NCI-H1092 (cell line): ENCODE results near the gene HCRTR1.
A peak's percentile ranks its signal among the peaks of the same experiment; 100 is the strongest.

ENCODE experiments used
- DNase-seq: peaks from one replicate; lab custom pipeline; 2025; lab: John Stamatoyannopoulos, UW

HCRTR1 gene

GRCh38 chr1:31650161-31651088 lies 32.9 kb downstream of the HCRTR1 start:
- DNase-seq, result no peak

GRCh38 chr1:31651089-31651420 lies 33.6 kb downstream of the HCRTR1 start:
- no peak for DNase-seq

GRCh38 chr1:31651766-31652165 lies 34.3 kb downstream of the HCRTR1 start:
- no peak for DNase-seq

- DNase-seq, result no peak
Measured at GRCh38 chr1:31652891-31653499, 35.5 kb downstream of the HCRTR1 start.

- no peak for DNase-seq
Measured at GRCh38 chr1:31653717-31654473, 36.4 kb downstream of the HCRTR1 start.

- DNase-seq, result no peak
Measured at GRCh38 chr1:31654474-31654776, 36.9 kb downstream of the HCRTR1 start.

GRCh38 chr1:31655104-31655503 lies 37.6 kb downstream of the HCRTR1 start:
- DNase-seq, result no peak

GRCh38 chr1:31655756-31656155 lies 38.3 kb downstream of the HCRTR1 start:
- no peak for DNase-seq

- DNase-seq, result no peak
Measured at GRCh38 chr1:31657020-31657804, 39.7 kb downstream of the HCRTR1 start.

GRCh38 chr1:31657972-31658510 lies 40.6 kb downstream of the HCRTR1 start:
- DNase-seq, result no peak

- DNase-seq, result no peak
Measured at GRCh38 chr1:31658721-31659120, 41.2 kb downstream of the HCRTR1 start.

GRCh38 chr1:31659889-31660288 lies 42.4 kb downstream of the HCRTR1 start:
- DNase-seq, result no peak

- DNase-seq, result no peak
Measured at GRCh38 chr1:31660871-31661455, 43.5 kb downstream of the HCRTR1 start.

GRCh38 chr1:31661856-31662255 lies 44.4 kb downstream of the HCRTR1 start:
- no peak for DNase-seq

- no peak for DNase-seq
Measured at GRCh38 chr1:31662463-31662862, 45.0 kb downstream of the HCRTR1 start.

GRCh38 chr1:31663622-31664452 lies 46.3 kb downstream of the HCRTR1 start:
- peak; percentile 17 for DNase-seq

GRCh38 chr1:31664528-31664927 lies 47.0 kb downstream of the HCRTR1 start:
- DNase-seq, result no peak

GRCh38 chr1:31665234-31665878 lies 47.9 kb downstream of the HCRTR1 start:
- no peak for DNase-seq

- DNase-seq, result no peak
Measured at GRCh38 chr1:31666263-31666963, 48.9 kb downstream of the HCRTR1 start.
